K562 (cell line): ENCODE measurements around the gene RBM28. TPM values are rescaled to one million over a fixed set of nuclear protein-coding genes. Genes with fewer than 3 reads are reported as not detected.
A peak's percentile ranks its signal among the peaks of the same experiment; 100 is the strongest.

Experiments
- ARID2 ChIP-seq: fragments of 450-650 bp; IDR thresholded peaks from 2 replicates; pipeline ENCODE4 v1.6.1; 2017; ENCODE audit warnings: antibody characterized with exemption, mild to moderate bottlenecking
- EP400 ChIP-seq: fragments of 450-650 bp; IDR thresholded peaks from 2 replicates; pipeline ENCODE4 v1.6.1; 2017; ENCODE audit warnings: antibody characterized with exemption, mild to moderate bottlenecking, moderate library complexity
- PTBP1 ChIP-seq: fragments of 200-400 bp; formaldehyde crosslinking; IDR thresholded peaks from 2 replicates; pipeline ENCODE4 v1.6.1; 2017; ENCODE audit warnings: low read depth, low read length
- SMC3 ChIP-seq: conservative IDR thresholded peaks from 2 replicates; pipeline ENCODE4 v1.6.1; 2011; ENCODE audit warnings: low read depth, low read length, improper control_type of control experiment; ENCODE audit not compliant: insufficient read depth
- ZNF740 ChIP-seq, 3 experiments: fragments of 200-800 bp in 1 of 3; sonication (Bioruptor generic) in 1 of 3; sonication (generic) in 1 of 3; formaldehyde crosslinking in 1 of 3; IDR thresholded peaks; 2 replicates each; pipeline versions ENCODE4 v1.6.1 to v1.8.0; 2016 to 2022; ENCODE audit warnings: mild to moderate bottlenecking in 2 of 3, missing compliant biosample characterization in 2 of 3, missing genetic modification characterization in 2 of 3, missing genetic modification reagents in 1 of 3
- polyA plus RNA-seq, 8 experiments: library from polyadenylated mRNA; depleted of rRNA in 4 of 8; stranded (reverse) in 5 of 8; unstranded in 3 of 8; fragments of >200 nt; fragmentation: Nextera tagmentation in 2 of 8; fragmentation: Illumina TruSeq in 1 of 8; extraction: Ambion mirVana in 2 of 8; extraction: Trizol in 1 of 8; gene quantifications; 2 replicates each; pipeline versions ENCODE4 v1.2.1 to v1.2.3, GENCODE V29; 2011 to 2014; ENCODE audit warnings: inconsistent platforms in 1 of 8, missing spikeins in 1 of 8
- total RNA-seq, 7 experiments: library from RNA; depleted of rRNA in 6 of 7; stranded (reverse); fragments of >200 nt in 6 of 7; fragmentation: Illumina TruSeq in 2 of 7; extraction: Trizol in 2 of 7; gene quantifications; 2 replicates each; pipeline versions ENCODE4 v1.2.1 to v1.2.3, GENCODE V29; 2011 to 2021; ENCODE audit warnings: low replicate concordance in 1 of 7
- TF ChIP-seq, protein P1 (sequence below), 2 experiments: fragments of 450-650 bp; formaldehyde crosslinking in 1 of 2; IDR thresholded peaks; 2 replicates each; pipeline versions ENCODE4 v1.4.0 to v1.6.1; 2014 to 2020; ENCODE audit warnings: mild to moderate bottlenecking in 2 of 2, borderline replicate concordance in 1 of 2, low read depth in 1 of 2
- TF ChIP-seq, protein P2 (sequence below): fragments of 450-650 bp; IDR thresholded peaks from 2 replicates; pipeline ENCODE4 v1.6.1; 2014; ENCODE audit warnings: low read depth, mild to moderate bottlenecking, moderate library complexity, borderline replicate concordance

Gene RBM28
- total and polyA plus RNA-seq, 9 of the 15 experiments (the other 6 are each of a cell fraction or from before 2014, with no cell fraction given) = 65.8 to 213 (median 138) TPM

- TF ChIP-seq, protein P1, sequence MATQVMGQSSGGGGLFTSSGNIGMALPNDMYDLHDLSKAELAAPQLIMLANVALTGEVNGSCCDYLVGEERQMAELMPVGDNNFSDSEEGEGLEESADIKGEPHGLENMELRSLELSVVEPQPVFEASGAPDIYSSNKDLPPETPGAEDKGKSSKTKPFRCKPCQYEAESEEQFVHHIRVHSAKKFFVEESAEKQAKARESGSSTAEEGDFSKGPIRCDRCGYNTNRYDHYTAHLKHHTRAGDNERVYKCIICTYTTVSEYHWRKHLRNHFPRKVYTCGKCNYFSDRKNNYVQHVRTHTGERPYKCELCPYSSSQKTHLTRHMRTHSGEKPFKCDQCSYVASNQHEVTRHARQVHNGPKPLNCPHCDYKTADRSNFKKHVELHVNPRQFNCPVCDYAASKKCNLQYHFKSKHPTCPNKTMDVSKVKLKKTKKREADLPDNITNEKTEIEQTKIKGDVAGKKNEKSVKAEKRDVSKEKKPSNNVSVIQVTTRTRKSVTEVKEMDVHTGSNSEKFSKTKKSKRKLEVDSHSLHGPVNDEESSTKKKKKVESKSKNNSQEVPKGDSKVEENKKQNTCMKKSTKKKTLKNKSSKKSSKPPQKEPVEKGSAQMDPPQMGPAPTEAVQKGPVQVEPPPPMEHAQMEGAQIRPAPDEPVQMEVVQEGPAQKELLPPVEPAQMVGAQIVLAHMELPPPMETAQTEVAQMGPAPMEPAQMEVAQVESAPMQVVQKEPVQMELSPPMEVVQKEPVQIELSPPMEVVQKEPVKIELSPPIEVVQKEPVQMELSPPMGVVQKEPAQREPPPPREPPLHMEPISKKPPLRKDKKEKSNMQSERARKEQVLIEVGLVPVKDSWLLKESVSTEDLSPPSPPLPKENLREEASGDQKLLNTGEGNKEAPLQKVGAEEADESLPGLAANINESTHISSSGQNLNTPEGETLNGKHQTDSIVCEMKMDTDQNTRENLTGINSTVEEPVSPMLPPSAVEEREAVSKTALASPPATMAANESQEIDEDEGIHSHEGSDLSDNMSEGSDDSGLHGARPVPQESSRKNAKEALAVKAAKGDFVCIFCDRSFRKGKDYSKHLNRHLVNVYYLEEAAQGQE (IDR thresholded peaks at IDR 0.05; ENCODE audit: borderline replicate concordance) = peak; percentile 89
- TF ChIP-seq, protein P1 (CRISPR knock-in tag; IDR thresholded peaks at IDR 0.05; ENCODE audit: low read depth) = no peak
- TF ChIP-seq ZNF740 (CRISPR knock-in tag; IDR thresholded peaks at IDR 0.05) (0 out of 2 replicates have a peak, but pooled peaks have one; percentile 43), ZNF740 (tag; IDR thresholded peaks at IDR 0.05) (no peak), ARID2 (peak; percentile 66), EP400 (no peak), PTBP1 (no peak), SMC3 (peak; percentile 88)
- TF ChIP-seq, protein P2, sequence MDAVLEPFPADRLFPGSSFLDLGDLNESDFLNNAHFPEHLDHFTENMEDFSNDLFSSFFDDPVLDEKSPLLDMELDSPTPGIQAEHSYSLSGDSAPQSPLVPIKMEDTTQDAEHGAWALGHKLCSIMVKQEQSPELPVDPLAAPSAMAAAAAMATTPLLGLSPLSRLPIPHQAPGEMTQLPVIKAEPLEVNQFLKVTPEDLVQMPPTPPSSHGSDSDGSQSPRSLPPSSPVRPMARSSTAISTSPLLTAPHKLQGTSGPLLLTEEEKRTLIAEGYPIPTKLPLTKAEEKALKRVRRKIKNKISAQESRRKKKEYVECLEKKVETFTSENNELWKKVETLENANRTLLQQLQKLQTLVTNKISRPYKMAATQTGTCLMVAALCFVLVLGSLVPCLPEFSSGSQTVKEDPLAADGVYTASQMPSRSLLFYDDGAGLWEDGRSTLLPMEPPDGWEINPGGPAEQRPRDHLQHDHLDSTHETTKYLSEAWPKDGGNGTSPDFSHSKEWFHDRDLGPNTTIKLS = no peak
These were observed 4.0 kb upstream of the RBM28 start (continued) for GRCh38 chr7:128347647-128348097.
